LNCAP (cell line): Measurements from ENCODE around the gene RGL3.

ENCODE experiments used
- CTCF ChIP-seq: fragments of 450-650 bp; IDR thresholded peaks from 2 replicates; pipeline ENCODE4 v1.5.1; 2017; ENCODE audit warnings: mild to moderate bottlenecking

Gene RGL3

GRCh38 chr19:11445141-11445540 is 26.0 kb upstream of the RGL3 start:
- TF ChIP-seq CTCF = no peak

GRCh38 chr19:11444059-11444458 is 24.9 kb upstream of the RGL3 start:
- no peak for TF ChIP-seq CTCF

GRCh38 chr19:11437955-11438354 is 18.8 kb upstream of the RGL3 start:
- TF ChIP-seq CTCF = no peak

GRCh38 chr19:11435833-11436313 is 16.8 kb upstream of the RGL3 start:
- TF ChIP-seq CTCF = no peak

GRCh38 chr19:11435057-11435832 is 16.1 kb upstream of the RGL3 start, which contains the start of the genes ODAD3 and PRKCSH:
ODAD3 (minus strand) TSS chr19:11435121; CDS start chr19:11435016, 105 bp downstream.
PRKCSH (plus strand) TSS chr19:11435635; CDS start chr19:11436118, 483 bp downstream.
- peak; percentile 84 for TF ChIP-seq CTCF

- no peak for TF ChIP-seq CTCF
Observed at GRCh38 chr19:11434703-11435056, 15.6 kb upstream of the RGL3 start.

- no peak for TF ChIP-seq CTCF
Observed at GRCh38 chr19:11426656-11427055, 7.5 kb upstream of the RGL3 start.
